AG04449 (cell line): ENCODE data around the gene PIK3R3.

Experiments
- CTCF ChIA-PET: fragments of 350-600 bp; formaldehyde crosslinking; extraction: SDS; loops from one replicate; lab custom pipeline; 2021; ENCODE audit warnings: antibody characterized with exemption; lab: Yijun Ruan, JAX
- POLR2A ChIA-PET: fragments of 400-600, 350-600 bp; formaldehyde crosslinking; extraction: SDS; loops from one replicate; lab custom pipeline; 2020; ENCODE audit warnings: antibody characterized with exemption, inconsistent platforms; lab: Yijun Ruan, JAX
- DNase-seq: peaks from one replicate; pipeline ENCODE4 v3.0.0-alpha.2; 2010; ENCODE audit warnings: low read depth, low spot score
- H3K4me3 ChIP-seq: 2 replicates; pipeline ENCODE4 v1.5.1; 2011; ENCODE audit warnings: low read depth, mild to moderate bottlenecking, control low read depth, low read length
- CTCF ChIP-seq: IDR thresholded peaks from one replicate; pipeline ENCODE4 v1.5.1; 2011; ENCODE audit warnings: mild to moderate bottlenecking, moderate library complexity, low read length, control low read depth, inconsistent platforms; ENCODE audit not compliant: insufficient read depth; ENCODE audit errors: missing control alignments

PIK3R3 gene

GRCh38 chr1:46011121-46011695 is 121.2 kb downstream of the PIK3R3 start:
- ChIA-PET CTCF (interaction anchor here (0.7 to 1.6 kb wide), 4 partner anchors 14 to 212 kb away, joined by 3 to 5 read pairs (median 3); partner anchors contain the start of gene POMGNT1), POLR2A (no interaction called here)
- H3K4me3 ChIP-seq = no peak overlapping the region
- DNase-seq = no peak
- no peak for TF ChIP-seq CTCF

GRCh38 chr1:46010611-46011010 is 121.8 kb downstream of the PIK3R3 start:
- TF ChIP-seq CTCF = no peak
- ChIA-PET CTCF (interaction anchor here (0.7 to 1.6 kb wide), 4 partner anchors 15 to 213 kb away, joined by 3 to 5 read pairs (median 4); no protein-coding TSS in a partner anchor), POLR2A (no interaction called here)
- DNase-seq = no peak
- no peak overlapping the region for H3K4me3 ChIP-seq

- POLR2A ChIA-PET = no interaction called here
- H3K4me3 ChIP-seq = no peak overlapping the region
- DNase-seq = no peak
- CTCF ChIA-PET = no interaction called here
- no peak for TF ChIP-seq CTCF
Observed at GRCh38 chr1:46008585-46008984, 123.8 kb downstream of the PIK3R3 start.

- H3K4me3 ChIP-seq = no peak overlapping the region
- ChIA-PET CTCF (interaction anchor here (1.0 to 1.4 kb wide), 2 partner anchors 175 to 218 kb away, joined by 3 to 5 read pairs; no protein-coding TSS in a partner anchor), POLR2A (no interaction called here)
- no peak for DNase-seq
- TF ChIP-seq CTCF = no peak
Observed at GRCh38 chr1:46005594-46005993, 126.8 kb downstream of the PIK3R3 start.

GRCh38 chr1:46004492-46004891 is 127.9 kb downstream of the PIK3R3 start:
- H3K4me3 ChIP-seq = no peak overlapping the region
- no peak for DNase-seq
- no peak for TF ChIP-seq CTCF
- CTCF ChIA-PET = no interaction called here
- POLR2A ChIA-PET = no interaction called here

GRCh38 chr1:46003315-46003714 is 129.1 kb downstream of the PIK3R3 start:
- DNase-seq = no peak
- no peak for TF ChIP-seq CTCF
- POLR2A ChIA-PET = no interaction called here
- H3K4me3 ChIP-seq = no peak overlapping the region
- CTCF ChIA-PET = no interaction called here
